ENCODE data around the gene RPTOR. TPM values are rescaled to one million over a fixed set of nuclear protein-coding genes. Genes with fewer than 3 reads are reported as not detected.
A peak's percentile ranks its signal among the peaks of the same experiment; 100 is the strongest.

Gene RPTOR
- total RNA-seq, 1 experiment from 2014 or later = 25.1 TPM

GRCh38 chr17:80826955-80827645 lies 282.5 kb downstream of the RPTOR start:
- H3K4me1 ChIP-seq (ENCODE audit: insufficient read depth, low read length) = peaks cover 9% of the 10 kb centered on the region; the same call in 1 of the 2 replicates
- peaks cover 0 to 9% (median 2%) of the 10 kb centered on the region in 3 experiments; a peak in 4 of 7 replicates for H3K36me3 Mint-ChIP-seq (ENCODE audit: insufficient read depth in 1 of 3, low read depth in 3 of 3)
- no peaks in the 10 kb centered on the region for H3K79me2 ChIP-seq (ENCODE audit: insufficient read depth, low read length)
- no peak overlapping the region for H3K27ac ChIP-seq (ENCODE audit: insufficient read length, low read depth, low read length)
- DNase-seq = peak; percentile 71
- H3K4me3 Mint-ChIP-seq = peak overlapping the region in 1 of 2 experiments; percentile 1; a peak in 1 of 5 replicates
- peaks cover 29 to 33% of the 10 kb centered on the region in 2 experiments for H3K4me1 Mint-ChIP-seq
- H3K4ac ChIP-seq (ENCODE audit: low read depth, low read length) = no peak overlapping the region
- H3K27me3 Mint-ChIP-seq (ENCODE audit: low read depth) = peaks cover 30% of the 10 kb centered on the region
- no peak overlapping the region for H4K5ac ChIP-seq (ENCODE audit: insufficient read length, low read depth, low read length)
- H3K14ac ChIP-seq (ENCODE audit: insufficient read depth, low read length) = no peak overlapping the region
- H2BK15ac ChIP-seq (ENCODE audit: low read depth, low read length) = no peak overlapping the region
- H2BK20ac ChIP-seq (ENCODE audit: low read depth, low read length, poor library complexity, severe bottlenecking) = no peak overlapping the region
- H3K79me1 ChIP-seq (ENCODE audit: insufficient read depth, low read depth, low read length, poor library complexity, severe bottlenecking) = no peaks in the 10 kb centered on the region
- no peaks in the 10 kb centered on the region; a peak in 1 of 5 replicates for H3K9me3 Mint-ChIP-seq
- no peak overlapping the region for H3K4me2 ChIP-seq (ENCODE audit: insufficient read depth, insufficient read length, low read length)
- no peaks in the 10 kb centered on the region for H3K9me3 ChIP-seq (ENCODE audit: control insufficient read depth, low read depth, low read length)
- WGBS (ENCODE audit: extremely low coverage, insufficient read length, low lambda C conversion rate) = no CpG with 5 or more reads among the region's 20 CpGs
- H2BK120ac ChIP-seq (ENCODE audit: low read depth, low read length, poor library complexity, severe bottlenecking) = no peak overlapping the region
- H3T11ph ChIP-seq (ENCODE audit: low read length) = no peak overlapping the region
- no peak overlapping the region for H3K56ac ChIP-seq (ENCODE audit: insufficient read length, low read depth, low read length)
- no peak overlapping the region for H3K23ac ChIP-seq (ENCODE audit: insufficient read length, low read depth, low read length)
- H2AFZ ChIP-seq (ENCODE audit: low read length) = no peak overlapping the region
- no peak overlapping the region for H2AK5ac ChIP-seq (ENCODE audit: insufficient read length, low read length)
- no peak overlapping the region for H4K91ac ChIP-seq (ENCODE audit: insufficient read length, low read depth, low read length)
- peak overlapping the region; percentile 4 for H3K18ac ChIP-seq (ENCODE audit: insufficient read length, low read depth, low read length)
- peaks cover 3% of the 10 kb centered on the region for H4K20me1 ChIP-seq (ENCODE audit: control insufficient read depth, insufficient read depth, insufficient read length)
- H2BK12ac ChIP-seq (ENCODE audit: insufficient read length, low read depth, low read length) = no peak overlapping the region
- no peak overlapping the region for H2BK5ac ChIP-seq (ENCODE audit: insufficient read length, low read length)
- H3K27me3 ChIP-seq (ENCODE audit: insufficient read depth, low read length) = no peaks in the 10 kb centered on the region
- no peak overlapping the region for H3K9ac ChIP-seq (ENCODE audit: extremely low read depth, insufficient read length, low read length)
- TF ChIP-seq CTCF (conservative IDR thresholded peaks at IDR 0.05) = no peak
- H3K23me2 ChIP-seq (ENCODE audit: insufficient read length, low read depth, low read length, poor library complexity, severe bottlenecking) = no peaks in the 10 kb centered on the region
- no peak overlapping the region for H4K8ac ChIP-seq (replicated peaks; ENCODE audit: insufficient read length, low read depth, low read length)
- 0 out of 7 replicates have a peak overlapping the region, but pooled peaks of 1 of the 3 experiments have one; percentile 68 for H3K27ac Mint-ChIP-seq

All from H9 (cell line).